IMR-90 (cell line): ENCODE measurements around the gene SYDE2. TPM values are rescaled to one million over a fixed set of nuclear protein-coding genes. Genes with fewer than 3 reads are reported as not detected.

ENCODE experiments used
- ATAC-seq: fragments of 200-7000 bp; cut with Tn5 transposase; 2 replicates; pipeline ENCODE4 v1.9.1; 2020; ENCODE audit warnings: low read depth, mild to moderate bottlenecking, moderate library complexity
- BruUV-seq: library from RNA; stranded (reverse); fragments of 400-500 nt; replicated peaks from 2 replicates; lab custom pipeline; 2021; lab: Mats Ljungman, UMichigan
- CTCF ChIA-PET: fragments of 300-600 bp; formaldehyde crosslinking; extraction: SDS; loops from one replicate; lab custom pipeline; 2021; ENCODE audit warnings: antibody characterized with exemption; lab: Yijun Ruan, JAX
- POLR2A ChIA-PET: fragments of 300-600 bp; sonication (Branson Sonifier 250); formaldehyde crosslinking; loops from one replicate; lab custom pipeline; 2022; ENCODE audit warnings: antibody characterized with exemption; ENCODE audit not compliant: unreplicated experiment; lab: Charles Lee
- DNase-seq: peaks from one replicate; pipeline ENCODE4 v3.0.0; 2013
- H2AFZ ChIP-seq: replicated peaks from 2 replicates; pipeline ENCODE3; 2013; ENCODE audit warnings: low read length, mild to moderate bottlenecking; ENCODE audit not compliant: poor library complexity
- H2AK5ac ChIP-seq: 2 replicates; pipeline ENCODE4 v1.6.1; 2013; ENCODE audit warnings: low read depth, low read length, inconsistent platforms
- H2AK9ac ChIP-seq: replicated peaks from 2 replicates; pipeline ENCODE3; 2013; ENCODE audit warnings: mild to moderate bottlenecking, low read depth, low read length, moderate library complexity; ENCODE audit not compliant: poor library complexity
- H2BK120ac ChIP-seq: 2 replicates; pipeline ENCODE4 v1.6.1; 2013; ENCODE audit warnings: low read depth, low read length, inconsistent platforms
- H2BK15ac ChIP-seq: 3 replicates; pipeline ENCODE4 v1.6.1; 2013; ENCODE audit warnings: low read depth, low read length, inconsistent platforms
- H2BK20ac ChIP-seq: 2 replicates; pipeline ENCODE4 v1.6.1; 2013; ENCODE audit warnings: low read depth, mild to moderate bottlenecking, inconsistent platforms, low read length, moderate library complexity
- H2BK5ac ChIP-seq: 2 replicates; pipeline ENCODE4 v1.6.1; 2013; ENCODE audit warnings: mild to moderate bottlenecking, low read depth, low read length, inconsistent platforms; ENCODE audit not compliant: poor library complexity, severe bottlenecking
- H3K14ac ChIP-seq: replicated peaks from 2 replicates; pipeline ENCODE4 v1.6.1; 2013; ENCODE audit warnings: low read depth, low read length, inconsistent platforms
- H3K18ac ChIP-seq: 2 replicates; pipeline ENCODE4 v1.6.1; 2013; ENCODE audit warnings: low read depth, low read length, control low read depth
- H3K23ac ChIP-seq: 2 replicates; pipeline ENCODE4 v1.6.1; 2013; ENCODE audit warnings: low read depth, low read length, inconsistent platforms
- H3K27ac ChIP-seq: 2 replicates; pipeline ENCODE4 v1.5.1; 2013; ENCODE audit warnings: mild to moderate bottlenecking, control low read depth, low read length; ENCODE audit not compliant: insufficient read depth
- H3K27me3 ChIP-seq: 2 replicates; pipeline ENCODE4 v1.6.1; 2013; ENCODE audit warnings: low read length; ENCODE audit not compliant: control insufficient read depth, insufficient read depth
- H3K36me3 ChIP-seq: 2 replicates; pipeline ENCODE4 v1.6.1; 2013; ENCODE audit warnings: low read length, mixed read lengths; ENCODE audit not compliant: control insufficient read depth, insufficient read depth
- H3K4ac ChIP-seq: 2 replicates; pipeline ENCODE4 v1.6.1; 2013; ENCODE audit warnings: low read depth, low read length, inconsistent platforms
- H3K4me1 ChIP-seq: 2 replicates; pipeline ENCODE4 v1.6.1; 2013; ENCODE audit warnings: low read length, mixed read lengths; ENCODE audit not compliant: control insufficient read depth, insufficient read depth
- H3K4me2 ChIP-seq: 2 replicates; pipeline ENCODE4 v1.6.1; 2013; ENCODE audit warnings: low read depth, mild to moderate bottlenecking, control low read depth, low read length, moderate library complexity
- H3K4me3 ChIP-seq: 2 replicates; pipeline ENCODE4 v1.5.1; 2013; ENCODE audit warnings: low read depth, mild to moderate bottlenecking, control low read depth, low read length, moderate library complexity; ENCODE audit not compliant: insufficient read depth
- H3K56ac ChIP-seq: 2 replicates; pipeline ENCODE4 v1.6.1; 2013; ENCODE audit warnings: low read length, inconsistent platforms; ENCODE audit not compliant: insufficient read depth; ENCODE audit errors: extremely low read depth
- H3K79me1 ChIP-seq, 2 experiments: 2 replicates each; pipeline ENCODE4 v1.6.1; 2013; ENCODE audit warnings: low read length in 2 of 2, inconsistent platforms in 1 of 2, low read depth in 1 of 2
- H3K9ac ChIP-seq: 2 replicates; pipeline ENCODE4 v1.6.1; 2013; ENCODE audit warnings: low read depth, low read length, control low read depth
- H3K9me1 ChIP-seq: 2 replicates; pipeline ENCODE4 v1.6.1; 2013; ENCODE audit warnings: low read length, inconsistent platforms; ENCODE audit not compliant: insufficient read depth
- H3K9me3 ChIP-seq: 2 replicates; pipeline ENCODE4 v1.6.1; 2013; ENCODE audit warnings: low read length; ENCODE audit not compliant: control insufficient read depth, insufficient read depth
- H4K20me1 ChIP-seq: 2 replicates; pipeline ENCODE4 v1.6.1; 2013; ENCODE audit warnings: low read length, inconsistent platforms; ENCODE audit not compliant: insufficient read depth
- H4K5ac ChIP-seq: 2 replicates; pipeline ENCODE4 v1.6.1; 2013; ENCODE audit warnings: mild to moderate bottlenecking, low read depth, low read length, control low read depth
- H4K8ac ChIP-seq, 2 experiments: 2 replicates each; pipeline ENCODE4 v1.6.1; 2013; ENCODE audit warnings: low read depth in 2 of 2, low read length in 2 of 2, control low read depth in 1 of 2, inconsistent platforms in 1 of 2
- H4K91ac ChIP-seq: 2 replicates; pipeline ENCODE4 v1.6.1; 2013; ENCODE audit warnings: low read depth, low read length, inconsistent platforms; ENCODE audit not compliant: insufficient read depth
- CHD1 ChIP-seq: IDR thresholded peaks from 2 replicates; pipeline ENCODE4 v1.6.1; 2012; ENCODE audit warnings: low read depth, low read length, improper control_type of control experiment
- FOS ChIP-seq: fragments of 150-350 bp; IDR thresholded peaks from 2 replicates; pipeline ENCODE4 v1.6.1; 2016; ENCODE audit warnings: low read depth, low read length
- MAZ ChIP-seq: IDR thresholded peaks from 2 replicates; pipeline ENCODE4 v1.6.1; 2012; ENCODE audit warnings: low read depth, mild to moderate bottlenecking, low read length, improper control_type of control experiment, moderate library complexity, borderline replicate concordance
- RAD21 ChIP-seq: IDR thresholded peaks from 2 replicates; pipeline ENCODE4 v1.6.1; 2012; ENCODE audit warnings: low read length, improper control_type of control experiment
- RCOR1 ChIP-seq: IDR thresholded peaks from 2 replicates; pipeline ENCODE4 v1.6.1; 2012; ENCODE audit warnings: mild to moderate bottlenecking, low read length, improper control_type of control experiment; ENCODE audit not compliant: insufficient replicate concordance
- RFX5 ChIP-seq: IDR thresholded peaks from 2 replicates; pipeline ENCODE4 v1.8.0; 2012; ENCODE audit warnings: low read depth, mild to moderate bottlenecking, low read length, moderate library complexity
- SMC3 ChIP-seq: fragments of 150-350 bp; IDR thresholded peaks from 2 replicates; pipeline ENCODE4 v1.6.1; 2016; ENCODE audit warnings: low read depth, mild to moderate bottlenecking, antibody characterized with exemption, low read length, moderate library complexity
- WGBS, 2 experiments: methylation state at CpG; one replicate each; pipeline versions ENCODE4 v1.1.5 to v1.1.7; 2013; ENCODE audit warnings: missing lambda C conversion rate in 2 of 2; ENCODE audit not compliant: insufficient read length in 1 of 2; ENCODE audit errors: extremely low coverage in 2 of 2; 5-methylcytosine and 5-hydroxymethylcytosine counted together
- dilution Hi-C: fragments of 300-500 bp; cut with HindIII; formaldehyde crosslinking; loops from one replicate; pipeline ENCODE4 v1.14.3; 2018; ENCODE audit warnings: low sequenced_read_pairs; ENCODE audit not compliant: unreplicated experiment
- in situ Hi-C: fragments of 300-500 bp; cut with MboI; formaldehyde crosslinking; loops from 3 replicates; pipeline ENCODE4 v1.14.3; 2019; ENCODE audit warnings: low sequenced_read_pairs, inconsistent platforms, mixed read lengths
- intact Hi-C: fragments of 100-400 bp; cut with micrococcal nuclease; formaldehyde crosslinking; loops from 2 replicates; pipeline ENCODE4 v1.10.0; 2022
- polyA plus RNA-seq, 3 experiments: library from polyadenylated mRNA; depleted of rRNA; stranded (reverse); fragments of >200 nt; gene quantifications; 2 replicates each; pipeline ENCODE4 v1.2.3, GENCODE V29; 2012; ENCODE audit warnings: low replicate concordance in 1 of 3
- total RNA-seq: library from RNA; depleted of rRNA; stranded (reverse); fragments of >200 nt; gene quantifications from 2 replicates; pipeline ENCODE4 v1.2.3, GENCODE V29; 2012
- TF ChIP-seq, protein P1 (sequence below): conservative IDR thresholded peaks from 2 replicates; pipeline ENCODE4 v1.5.1; 2012; ENCODE audit warnings: mild to moderate bottlenecking, low read depth, low read length, improper control_type of control experiment

The SYDE2 gene
- total and polyA plus RNA-seq, 2 of the 4 experiments (the other 2 are of a cell fraction): 1.8 to 10.0 TPM

DNA sequence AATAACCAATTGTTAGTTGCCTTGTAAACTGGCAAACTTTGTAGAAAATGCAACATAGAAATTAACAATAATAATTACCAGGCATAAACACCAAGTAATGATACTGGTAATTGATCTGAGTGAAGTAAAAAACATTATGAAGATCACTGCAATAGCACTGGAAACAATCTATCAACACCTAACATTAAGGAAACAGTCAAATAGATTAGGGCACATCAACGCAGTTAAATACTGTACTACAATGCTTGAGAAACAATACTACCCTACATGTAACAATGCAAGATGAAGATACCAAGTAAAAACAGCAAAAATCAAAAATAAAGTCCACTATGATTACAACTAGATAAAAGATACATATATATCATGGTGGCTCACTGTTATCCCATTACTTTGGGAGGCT, 16.6 kb downstream of the SYDE2 start:
- intact Hi-C loops (no loop called here), dilution Hi-C loops (no loop called here), in situ Hi-C loops (no loop called here)
- CTCF ChIA-PET: no interaction called here
- no CpG with 5 or more reads among the region's 1 CpG for WGBS, 2 experiments
- H2BK20ac ChIP-seq: no peak overlapping the region
- no peak overlapping the region for H2BK5ac ChIP-seq
- H3K4me1 ChIP-seq: no peaks in the 10 kb centered on the region
- no peaks in the 10 kb centered on the region for H3K9me3 ChIP-seq
- no peaks in the 10 kb centered on the region for H3K27me3 ChIP-seq
- no peak overlapping the region for H4K91ac ChIP-seq
- DNase-seq (no peak), ATAC-seq (no peak)
- no peak overlapping the region for H3K18ac ChIP-seq
- TF ChIP-seq RFX5 (no peak), CHD1 (no peak), FOS (no peak), MAZ (no peak), RCOR1 (no peak), RAD21 (no peak), SMC3 (no peak)
- TF ChIP-seq, protein P1, sequence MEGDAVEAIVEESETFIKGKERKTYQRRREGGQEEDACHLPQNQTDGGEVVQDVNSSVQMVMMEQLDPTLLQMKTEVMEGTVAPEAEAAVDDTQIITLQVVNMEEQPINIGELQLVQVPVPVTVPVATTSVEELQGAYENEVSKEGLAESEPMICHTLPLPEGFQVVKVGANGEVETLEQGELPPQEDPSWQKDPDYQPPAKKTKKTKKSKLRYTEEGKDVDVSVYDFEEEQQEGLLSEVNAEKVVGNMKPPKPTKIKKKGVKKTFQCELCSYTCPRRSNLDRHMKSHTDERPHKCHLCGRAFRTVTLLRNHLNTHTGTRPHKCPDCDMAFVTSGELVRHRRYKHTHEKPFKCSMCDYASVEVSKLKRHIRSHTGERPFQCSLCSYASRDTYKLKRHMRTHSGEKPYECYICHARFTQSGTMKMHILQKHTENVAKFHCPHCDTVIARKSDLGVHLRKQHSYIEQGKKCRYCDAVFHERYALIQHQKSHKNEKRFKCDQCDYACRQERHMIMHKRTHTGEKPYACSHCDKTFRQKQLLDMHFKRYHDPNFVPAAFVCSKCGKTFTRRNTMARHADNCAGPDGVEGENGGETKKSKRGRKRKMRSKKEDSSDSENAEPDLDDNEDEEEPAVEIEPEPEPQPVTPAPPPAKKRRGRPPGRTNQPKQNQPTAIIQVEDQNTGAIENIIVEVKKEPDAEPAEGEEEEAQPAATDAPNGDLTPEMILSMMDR: no peak
- no peak overlapping the region for H3K56ac ChIP-seq
- H4K5ac ChIP-seq: no peak overlapping the region
- no peak overlapping the region for H3K4me2 ChIP-seq
- no peak overlapping the region for H4K8ac ChIP-seq
- H2BK15ac ChIP-seq: no peak overlapping the region
- POLR2A ChIA-PET: no interaction called here
- no peak overlapping the region for H3K23ac ChIP-seq
- no peak overlapping the region for H3K4ac ChIP-seq
- no peak overlapping the region for H3K9ac ChIP-seq
- H3K79me1 ChIP-seq: peaks cover 0 to 10% of the 10 kb centered on the region in 2 experiments; a peak in 2 of 4 replicates
- no TSS peak for BruUV-seq
- no peak overlapping the region for H3K4me3 ChIP-seq
- H2AFZ ChIP-seq: no peak overlapping the region
- H3K27ac ChIP-seq: no peak overlapping the region
- no peak overlapping the region for H2AK5ac ChIP-seq
- no peaks in the 10 kb centered on the region for H4K20me1 ChIP-seq
- no peaks in the 10 kb centered on the region for H3K9me1 ChIP-seq
- H3K36me3 ChIP-seq: peaks cover 8% of the 10 kb centered on the region
- H2BK120ac ChIP-seq: no peak overlapping the region
- H2AK9ac ChIP-seq: no peak overlapping the region
- H3K14ac ChIP-seq: no peak overlapping the region
